ENCODE data around the gene BBS12. TPM values are rescaled to one million over a fixed set of nuclear protein-coding genes. Genes with fewer than 3 reads are reported as not detected.

The BBS12 gene
- total and polyA plus RNA-seq, 2 donors (not counting 3 experiments of a cell fraction or from before 2014, with no cell fraction given) = 0.91 to 2.3 TPM

GRCh38 chr4:122772986-122773385, 40.5 kb downstream of the BBS12 start:
- intact Hi-C loops (cut with micrococcal nuclease) = no loop called here
- dilution Hi-C loops (cut with MboI; ENCODE audit: extremely low pct_ligation_motif_present, low sequenced_read_pairs) = loop anchor here (25.0 kb wide), 1 partner anchor 139 kb away; the partner anchor contains the start of gene NUDT6
- Histone ChIP-seq H3K9me1 (replicated peaks; ENCODE audit: control insufficient read depth, extremely low read depth, insufficient read depth, low read length) (no peaks in the 10 kb centered on the region), H3K36me3 (ENCODE audit: control insufficient read depth in 2 of 2, extremely low read depth in 1 of 2, insufficient read depth in 2 of 2, low read length in 2 of 2) (no peaks in the 10 kb centered on the region), H4K20me1 (replicated peaks; ENCODE audit: control insufficient read depth, extremely low read depth, insufficient read depth, low read length) (no peaks in the 10 kb centered on the region), H3K27ac (ENCODE audit: insufficient read depth, low read depth, low read length) (no peak overlapping the region), H3K4me2 (ENCODE audit: insufficient read depth, low read length) (no peak overlapping the region), H3K9ac (replicated peaks; ENCODE audit: extremely low read depth, insufficient read depth, low read length) (no peak overlapping the region), H3K27me3 (ENCODE audit: control insufficient read depth in 2 of 2, insufficient read depth in 2 of 2, low read length in 2 of 2) (no peaks in the 10 kb centered on the region), H3K79me2 (ENCODE audit: control insufficient read depth, insufficient read depth, low read length) (no peaks in the 10 kb centered on the region), H3K4me3 (replicated peaks in 1 of 3; ENCODE audit: insufficient read depth in 1 of 3, low read depth in 1 of 3, low read length in 3 of 3) (no peak overlapping the region), H3K4me1 (ENCODE audit: control insufficient read depth, extremely low read depth, insufficient read depth, low read length) (peaks cover 9% of the 10 kb centered on the region), H3K9me3 (replicated peaks; ENCODE audit: control insufficient read depth, insufficient read depth, low read length) (no peaks in the 10 kb centered on the region), H2AFZ (ENCODE audit: low read depth, low read length) (no peak overlapping the region)
- POLR2A ChIA-PET = interaction anchor here (0.9 kb wide), 1 partner anchor 10 kb away, joined by 3 read pairs; no protein-coding TSS in a partner anchor
- no peak for FAIRE-seq
- no TSS peak for BruUV-seq (replicated peaks)
- DNase-seq (ENCODE audit: low read depth, low spot score) = peak; percentile 29
- TF ChIP-seq EZH2 (IDR thresholded peaks at IDR 0.05; ENCODE audit: borderline replicate concordance, low read depth, low read length, severe bottlenecking) = no peak
- TF ChIP-seq CTCF (IDR thresholded peaks at IDR 0.05; ENCODE audit: extremely low read depth in 1 of 2, insufficient read depth in 1 of 2, low read depth in 1 of 2, low read length in 2 of 2) = no peak
- no peak for TF ChIP-seq FOS (IDR thresholded peaks at IDR 0.05; ENCODE audit: borderline replicate concordance, insufficient read depth, low read length)
- TF ChIP-seq MAX (IDR thresholded peaks at IDR 0.05; ENCODE audit: insufficient read depth, insufficient read length) = no peak
- no peak for TF ChIP-seq POLR2A (IDR thresholded peaks at IDR 0.05; ENCODE audit: low read depth, low read length)
- TF ChIP-seq POLR2AphosphoS5 (IDR thresholded peaks at IDR 0.05; ENCODE audit: insufficient read depth, low read depth, low read length) = no peak
- no peak for TF ChIP-seq GATA2 (IDR thresholded peaks at IDR 0.05; ENCODE audit: insufficient read depth, insufficient read length, low read depth, low read length)
- TF ChIP-seq MYC (IDR thresholded peaks at IDR 0.05; ENCODE audit: low read depth, low read length) = no peak
- TF ChIP-seq JUN (IDR thresholded peaks at IDR 0.05; ENCODE audit: borderline replicate concordance, insufficient read depth, insufficient read length, low read depth) = no peak
- CTCF ChIA-PET = interaction anchor here (1.1 to 1.5 kb wide), 2 partner anchors 15 to 17 kb away, joined by 3 to 5 read pairs; no protein-coding TSS in a partner anchor

Data from endothelial cell of umbilical vein (primary cell).